GM12891 (cell line): ENCODE data around the gene TRNP1.

ENCODE experiments used
- POLR2A ChIP-seq: IDR thresholded peaks from 2 replicates; pipeline ENCODE4 v1.6.1; 2011; ENCODE audit warnings: low read depth, low read length, control low read depth
- POLR2AphosphoS5 ChIP-seq: IDR thresholded peaks from 2 replicates; pipeline ENCODE4 v1.6.1; 2011; ENCODE audit warnings: low read depth, low read length, control low read depth
- SPI1 ChIP-seq: IDR thresholded peaks from 2 replicates; pipeline ENCODE4 v1.6.1; 2011; ENCODE audit warnings: low read depth, low read length, control low read depth
- TAF1 ChIP-seq: IDR thresholded peaks from 2 replicates; pipeline ENCODE4 v1.6.1; 2011; ENCODE audit warnings: low read depth, low read length, control low read depth

DNA sequence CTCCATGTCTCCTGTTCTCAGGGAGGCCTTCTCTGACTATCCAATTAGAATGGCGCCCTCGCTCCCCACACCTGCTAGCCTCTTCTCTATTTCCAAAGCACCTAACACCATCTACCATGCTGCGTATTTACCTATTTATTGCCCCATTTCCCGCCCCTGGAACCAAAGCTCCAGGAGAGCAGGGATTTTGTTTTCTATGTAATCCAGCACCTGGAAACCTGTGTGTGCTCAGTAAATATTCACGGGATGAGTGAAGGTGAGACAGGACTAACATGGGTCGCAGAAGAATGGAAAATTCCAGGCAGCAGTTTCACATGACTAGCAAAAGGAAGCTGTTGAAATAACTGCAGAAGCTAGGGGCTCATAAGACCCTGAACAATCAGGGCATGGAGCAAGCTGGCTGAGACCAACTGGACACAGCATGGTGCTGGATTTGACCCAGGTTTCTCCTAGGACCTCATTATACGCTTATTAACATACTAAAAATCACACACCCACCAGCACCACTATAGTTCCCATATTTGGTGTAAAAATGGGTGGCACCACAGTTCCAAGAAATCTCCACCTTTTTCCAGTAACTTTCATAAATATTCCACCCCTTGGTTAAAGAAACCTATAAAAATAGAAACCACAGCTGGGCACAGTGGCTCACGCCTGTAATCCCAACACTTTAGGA is 34.2 kb downstream of the TRNP1 start:
- no peak for TF ChIP-seq POLR2AphosphoS5
- TF ChIP-seq POLR2A = no peak
- TF ChIP-seq TAF1 = no peak
- no peak for TF ChIP-seq SPI1
